GM13977 (cell line): Measurements from ENCODE around the gene LRRC59.

Experiments used
- DNase-seq: peaks from one replicate; pipeline ENCODE4 v3.0.0; 2012; ENCODE audit warnings: low spot score
- CTCF ChIP-seq: IDR thresholded peaks from 2 replicates; pipeline ENCODE4 v1.5.1; 2012; ENCODE audit warnings: mild to moderate bottlenecking, control low read depth; ENCODE audit not compliant: insufficient read depth; ENCODE audit errors: extremely low read depth, missing control alignments
- in situ Hi-C: fragments of 300-500 bp; cut with MboI; formaldehyde crosslinking; loops from one replicate; pipeline ENCODE4 v1.12.0; 2022; ENCODE audit warnings: low sequenced_read_pairs, low pct_unique_long_range_greater_than_20kb, mixed read lengths, inconsistent platforms; ENCODE audit not compliant: unreplicated experiment

LRRC59 gene

DNA sequence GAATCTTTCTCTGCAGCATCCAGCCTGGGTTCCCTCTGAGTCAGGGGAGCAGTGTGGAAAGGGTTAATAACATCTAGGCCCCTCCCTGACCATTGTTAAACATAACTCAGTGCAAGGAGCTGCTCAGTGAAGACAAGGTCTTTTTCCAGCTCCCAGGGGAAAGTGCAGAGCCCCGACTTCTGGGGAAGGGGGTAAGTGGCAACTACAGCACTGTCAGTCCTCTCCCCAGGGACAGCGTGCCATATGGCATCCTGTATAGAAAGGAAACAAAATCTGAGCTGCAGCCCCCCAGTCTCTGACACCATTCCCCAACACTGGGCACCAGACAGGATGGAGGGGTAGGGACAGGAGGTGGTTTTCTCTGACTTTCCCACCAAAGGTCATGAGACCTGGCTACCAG lies 32.2 kb downstream of the LRRC59 start:
- DNase-seq: no peak
- TF ChIP-seq CTCF: no peak
- in situ Hi-C loops: no loop called here

- TF ChIP-seq CTCF: no peak
- in situ Hi-C loops: no loop called here
- no peak for DNase-seq
These were observed 32.6 kb downstream of the LRRC59 start for GRCh38 chr17:50364715-50365114.

GRCh38 chr17:50364061-50364458 lies 33.3 kb downstream of the LRRC59 start:
- no peak for TF ChIP-seq CTCF
- no peak for DNase-seq
- in situ Hi-C loops: no loop called here

DNA sequence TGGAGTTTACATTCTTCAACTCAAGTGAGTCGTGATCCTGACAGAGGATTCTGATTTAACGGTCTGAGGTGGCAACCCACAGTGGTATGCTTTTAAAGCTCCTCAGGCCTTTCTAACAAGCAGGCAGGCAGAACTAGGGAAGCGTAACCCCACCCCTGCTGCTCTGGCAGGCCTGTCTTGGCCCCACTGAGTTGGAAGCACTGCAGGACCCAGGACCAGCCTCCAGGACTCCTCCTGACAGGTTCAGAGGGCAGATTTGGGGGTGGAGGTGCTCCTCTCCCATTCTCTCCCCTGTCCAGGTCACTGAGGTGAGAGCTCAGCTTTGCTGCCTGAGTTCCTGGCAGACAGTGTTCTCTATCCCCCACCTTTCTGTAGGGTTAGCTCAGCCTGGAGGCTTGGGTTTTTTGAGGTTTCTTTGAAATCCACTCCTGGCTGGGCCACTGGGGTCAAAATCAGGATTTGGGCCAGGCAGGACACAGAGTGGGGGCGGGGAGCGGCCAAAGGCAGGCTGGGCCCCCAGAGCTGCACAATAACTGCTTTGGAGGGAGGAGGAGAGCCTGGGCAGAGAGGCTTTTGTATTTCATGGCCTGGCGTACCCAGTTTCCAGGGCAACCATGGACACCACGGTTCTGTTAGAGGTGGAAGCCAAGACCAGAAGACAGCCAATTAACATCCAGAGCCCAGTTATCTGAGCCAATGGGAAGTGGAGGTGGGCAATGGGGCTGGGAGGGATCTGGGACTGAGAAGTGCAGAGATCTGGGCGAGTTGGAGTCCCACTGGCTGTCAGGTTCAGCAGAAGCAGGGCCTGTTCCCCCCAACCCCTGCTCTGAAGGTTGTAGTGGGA lies 33.9 kb downstream of the LRRC59 start:
- in situ Hi-C loops: no loop called here
- TF ChIP-seq CTCF: no peak
- DNase-seq: no peak

- in situ Hi-C loops: no loop called here
- no peak for TF ChIP-seq CTCF
- DNase-seq: no peak
These were observed 34.7 kb downstream of the LRRC59 start for GRCh38 chr17:50362661-50363060.

- DNase-seq: peak; percentile 85
- in situ Hi-C loops: no loop called here
- TF ChIP-seq CTCF: peak; percentile 81
These were observed 35.5 kb downstream of the LRRC59 start for GRCh38 chr17:50361561-50362480.
